RPMI7951 (cell line): ENCODE results near the gene GRIP1. TPM values are rescaled to one million over a fixed set of nuclear protein-coding genes. Genes with fewer than 3 reads are reported as not detected.
"Not testable (repeated sequence)": the region's sequence is repeated elsewhere in the genome, so short reads cannot be mapped to it uniquely, and the experiment has no call there.

Experiments used
- DNase-seq: peaks from one replicate; pipeline ENCODE4 v3.0.0-alpha.2; 2012; ENCODE audit warnings: low read depth
- total RNA-seq: library from RNA; depleted of rRNA; stranded (reverse); fragments of >200 nt; shearing (Covaris generic); gene quantifications from 2 replicates; pipeline ENCODE4 v1.2.3, GENCODE V29; 2014

GRIP1 gene
- total RNA-seq, 1 experiment from 2014 or later, result not detected

GRCh38 chr12:66537876-66538275 lies 141.0 kb downstream of the GRIP1 start:
- DNase-seq, result no peak

- DNase-seq, result no peak
These were observed 145.1 kb downstream of the GRIP1 start for GRCh38 chr12:66533767-66534166.

- no peak for DNase-seq
These were observed 147.1 kb downstream of the GRIP1 start for GRCh38 chr12:66531766-66532165.

GRCh38 chr12:66529934-66530333 lies 148.9 kb downstream of the GRIP1 start:
- no peak for DNase-seq

GRCh38 chr12:66516561-66516960 lies 162.3 kb downstream of the GRIP1 start:
- no peak for DNase-seq

- DNase-seq, result no peak
These were observed 162.7 kb downstream of the GRIP1 start for GRCh38 chr12:66516133-66516532.

- DNase-seq, result no peak
These were observed 164.3 kb downstream of the GRIP1 start for GRCh38 chr12:66514581-66514980.

- no peak for DNase-seq
These were observed 170.9 kb downstream of the GRIP1 start for GRCh38 chr12:66508025-66508424.

- peak; percentile 24 for DNase-seq
These were observed 175.1 kb downstream of the GRIP1 start for GRCh38 chr12:66503746-66504145.

- no peak for DNase-seq
These were observed 176.0 kb downstream of the GRIP1 start for GRCh38 chr12:66502911-66503310.

- no peak for DNase-seq
These were observed 178.0 kb downstream of the GRIP1 start for GRCh38 chr12:66500841-66501240.

- DNase-seq, result no peak
These were observed 178.8 kb downstream of the GRIP1 start for GRCh38 chr12:66500091-66500490.

- DNase-seq, result no peak
These were observed 179.9 kb downstream of the GRIP1 start for GRCh38 chr12:66499000-66499399.

GRCh38 chr12:66498059-66498458 lies 180.8 kb downstream of the GRIP1 start:
- DNase-seq, result not testable (repeated sequence)

GRCh38 chr12:66497008-66497897 lies 181.6 kb downstream of the GRIP1 start:
- no peak for DNase-seq

- no peak for DNase-seq
These were observed 182.3 kb downstream of the GRIP1 start for GRCh38 chr12:66496595-66496994.

GRCh38 chr12:66495709-66496108 lies 183.2 kb downstream of the GRIP1 start:
- DNase-seq, result no peak

GRCh38 chr12:66493819-66494218 lies 185.1 kb downstream of the GRIP1 start:
- DNase-seq, result no peak

GRCh38 chr12:66491853-66492252 lies 187.0 kb downstream of the GRIP1 start:
- no peak for DNase-seq

- DNase-seq, result no peak
These were observed 196.3 kb downstream of the GRIP1 start for GRCh38 chr12:66482351-66483203.

GRCh38 chr12:66467932-66468331 lies 210.9 kb downstream of the GRIP1 start:
- no peak for DNase-seq

- DNase-seq, result no peak
These were observed 217.5 kb downstream of the GRIP1 start for GRCh38 chr12:66461331-66461730.
